HEK293 (cell line): Measurements from ENCODE around the gene DERL2.
A peak's percentile ranks its signal among the peaks of the same experiment; 100 is the strongest.

Experiments
- BCL11A ChIP-seq: fragments of 450-650 bp; formaldehyde crosslinking; IDR thresholded peaks from 2 replicates; pipeline ENCODE4 v1.5.1; 2016; ENCODE audit warnings: low read depth, missing biosample characterization, missing genetic modification characterization
- GFI1B ChIP-seq: fragments of 450-650 bp; formaldehyde crosslinking; IDR thresholded peaks from 2 replicates; pipeline ENCODE4 v1.5.1; 2016; ENCODE audit warnings: missing biosample characterization, missing genetic modification characterization
- KLF16 ChIP-seq: fragments of 450-650 bp; formaldehyde crosslinking; IDR thresholded peaks from 2 replicates; pipeline ENCODE4 v1.5.1; 2017; ENCODE audit warnings: missing biosample characterization, missing genetic modification characterization
- PRDM1 ChIP-seq: fragments of 450-650 bp; formaldehyde crosslinking; IDR thresholded peaks from 2 replicates; pipeline ENCODE4; 2016; ENCODE audit warnings: missing biosample characterization, missing genetic modification characterization
- ZBTB8A ChIP-seq: fragments of 450-650 bp; formaldehyde crosslinking; IDR thresholded peaks from 2 replicates; pipeline ENCODE4 v1.5.1; 2016; ENCODE audit warnings: missing biosample characterization, missing genetic modification characterization
- ZFP37 ChIP-seq: fragments of 450-650 bp; formaldehyde crosslinking; IDR thresholded peaks from 2 replicates; pipeline ENCODE4 v1.5.1; 2016; ENCODE audit warnings: missing biosample characterization, missing genetic modification characterization
- ZNF132 ChIP-seq: fragments of 450-650 bp; formaldehyde crosslinking; IDR thresholded peaks from 2 replicates; pipeline ENCODE4 v1.5.1; 2017; ENCODE audit warnings: missing biosample characterization, missing genetic modification characterization, borderline replicate concordance
- ZNF138 ChIP-seq: fragments of 450-650 bp; formaldehyde crosslinking; IDR thresholded peaks from 2 replicates; pipeline ENCODE4 v1.5.1; 2016; ENCODE audit warnings: missing biosample characterization, missing genetic modification characterization, borderline replicate concordance
- ZNF16 ChIP-seq: fragments of 450-650 bp; formaldehyde crosslinking; IDR thresholded peaks from 2 replicates; pipeline ENCODE4 v1.5.1; 2016; ENCODE audit warnings: low read depth, missing biosample characterization, missing genetic modification characterization
- ZNF214 ChIP-seq: fragments of 450-650 bp; formaldehyde crosslinking; IDR thresholded peaks from 2 replicates; pipeline ENCODE4 v1.5.1; 2017; ENCODE audit warnings: missing biosample characterization, mild to moderate bottlenecking, missing genetic modification characterization, borderline replicate concordance
- ZNF221 ChIP-seq: fragments of 450-650 bp; formaldehyde crosslinking; IDR thresholded peaks from 2 replicates; pipeline ENCODE4 v1.5.1; 2017; ENCODE audit warnings: missing biosample characterization, missing genetic modification characterization, borderline replicate concordance
- ZNF223 ChIP-seq: fragments of 450-650 bp; formaldehyde crosslinking; IDR thresholded peaks from 2 replicates; pipeline ENCODE4 v1.5.1; 2016; ENCODE audit warnings: missing biosample characterization, missing genetic modification characterization
- ZNF341 ChIP-seq: fragments of 450-650 bp; formaldehyde crosslinking; IDR thresholded peaks from 2 replicates; pipeline ENCODE4; 2016; ENCODE audit warnings: low read depth, missing biosample characterization, missing genetic modification characterization
- ZNF48 ChIP-seq: fragments of 450-650 bp; formaldehyde crosslinking; IDR thresholded peaks from 2 replicates; pipeline ENCODE4 v1.5.1; 2016; ENCODE audit warnings: missing biosample characterization, missing genetic modification characterization
- ZNF621 ChIP-seq: fragments of 450-650 bp; formaldehyde crosslinking; IDR thresholded peaks from 2 replicates; pipeline ENCODE4 v1.5.1; 2017; ENCODE audit warnings: missing biosample characterization, missing genetic modification characterization
- ZNF624 ChIP-seq: fragments of 450-650 bp; formaldehyde crosslinking; IDR thresholded peaks from 2 replicates; pipeline ENCODE4 v1.5.1; 2017; ENCODE audit warnings: missing biosample characterization, missing genetic modification characterization
- ZNF76 ChIP-seq: fragments of 450-650 bp; formaldehyde crosslinking; IDR thresholded peaks from 2 replicates; pipeline ENCODE4; 2016; ENCODE audit warnings: low read depth, missing biosample characterization, missing genetic modification characterization, borderline replicate concordance
- ZNF768 ChIP-seq: fragments of 450-650 bp; formaldehyde crosslinking; IDR thresholded peaks from 2 replicates; pipeline ENCODE4 v1.5.1; 2018; ENCODE audit warnings: missing biosample characterization, mild to moderate bottlenecking, missing genetic modification characterization
- ZNF792 ChIP-seq: fragments of 450-650 bp; formaldehyde crosslinking; IDR thresholded peaks from 2 replicates; pipeline ENCODE4 v1.5.1; 2016; ENCODE audit warnings: missing biosample characterization, missing genetic modification characterization
- ZSCAN16 ChIP-seq: fragments of 450-650 bp; formaldehyde crosslinking; IDR thresholded peaks from 2 replicates; pipeline ENCODE4 v1.5.1; 2016; ENCODE audit warnings: missing biosample characterization, missing genetic modification characterization
- TF ChIP-seq, protein P1 (sequence below): fragments of 450-650 bp; formaldehyde crosslinking; IDR thresholded peaks from 2 replicates; pipeline ENCODE4 v1.5.1; 2016; ENCODE audit warnings: missing biosample characterization, missing genetic modification characterization
- TF ChIP-seq, protein P2 (sequence below): fragments of 450-650 bp; formaldehyde crosslinking; IDR thresholded peaks from 2 replicates; pipeline ENCODE4 v1.5.1; 2016; ENCODE audit warnings: missing biosample characterization, missing genetic modification characterization
- TF ChIP-seq, protein P3 (sequence below): fragments of 450-650 bp; formaldehyde crosslinking; IDR thresholded peaks from 2 replicates; pipeline ENCODE4 v1.5.1; 2016; ENCODE audit warnings: missing biosample characterization, missing genetic modification characterization
- TF ChIP-seq, protein P4 (sequence below): fragments of 450-650 bp; IDR thresholded peaks from 2 replicates; pipeline ENCODE4 v1.5.1; 2018; ENCODE audit warnings: missing biosample characterization, missing genetic modification characterization
- TF ChIP-seq, protein P5 (sequence below): fragments of 450-650 bp; formaldehyde crosslinking; IDR thresholded peaks from 2 replicates; pipeline ENCODE4 v1.5.1; 2016; ENCODE audit warnings: missing biosample characterization, missing genetic modification characterization, borderline replicate concordance
- TF ChIP-seq, protein P6 (sequence below): fragments of 450-650 bp; formaldehyde crosslinking; IDR thresholded peaks from 2 replicates; pipeline ENCODE4 v1.5.1; 2016; ENCODE audit warnings: missing biosample characterization, missing genetic modification characterization, low read depth
- TF ChIP-seq, protein P7 (sequence below): fragments of 450-650 bp; formaldehyde crosslinking; IDR thresholded peaks from 2 replicates; pipeline ENCODE4 v1.5.1; 2017; ENCODE audit warnings: missing biosample characterization, missing genetic modification characterization

The DERL2 gene

DNA sequence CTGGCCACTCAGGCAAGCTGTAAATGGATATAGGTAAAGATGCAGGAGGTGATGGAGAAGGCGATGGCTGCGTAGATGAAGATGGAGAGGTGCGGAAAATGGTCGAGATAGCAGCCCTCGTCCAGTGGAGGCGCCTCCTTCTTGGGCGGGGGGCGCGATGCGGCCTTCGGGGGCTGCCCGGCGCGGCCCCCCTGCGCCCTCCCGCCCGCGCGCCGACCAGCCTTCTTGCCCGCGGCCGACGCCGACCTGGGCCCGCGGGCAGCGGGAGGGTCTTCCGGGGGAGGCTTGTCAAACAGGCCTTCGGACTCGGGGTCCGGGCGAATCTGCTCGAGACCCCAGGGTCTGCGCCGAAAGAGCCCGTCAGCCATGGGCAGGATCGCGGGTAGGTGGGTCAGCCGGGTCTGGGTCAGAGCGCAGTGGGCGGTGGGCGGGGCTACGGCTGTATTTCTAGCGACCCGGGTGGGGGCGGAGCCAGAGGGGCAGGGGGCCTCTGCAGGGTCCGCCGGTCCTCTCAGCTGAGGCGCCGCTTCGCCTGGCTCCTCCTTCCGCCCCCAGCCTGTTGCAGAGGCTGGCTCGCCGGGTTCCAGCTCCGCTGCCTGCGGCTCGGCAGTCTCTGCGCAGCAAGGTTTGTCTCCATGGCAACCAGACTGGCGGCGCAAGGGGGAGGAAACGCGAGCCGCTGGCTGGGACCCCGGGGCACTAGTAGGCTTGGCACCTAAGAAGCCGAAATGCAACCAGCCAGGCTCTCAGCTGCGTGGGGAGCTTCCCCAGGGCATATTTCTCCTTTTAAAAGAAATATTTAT is 14.8 kb upstream of the DERL2 start (continued):
- TF ChIP-seq, protein P1, sequence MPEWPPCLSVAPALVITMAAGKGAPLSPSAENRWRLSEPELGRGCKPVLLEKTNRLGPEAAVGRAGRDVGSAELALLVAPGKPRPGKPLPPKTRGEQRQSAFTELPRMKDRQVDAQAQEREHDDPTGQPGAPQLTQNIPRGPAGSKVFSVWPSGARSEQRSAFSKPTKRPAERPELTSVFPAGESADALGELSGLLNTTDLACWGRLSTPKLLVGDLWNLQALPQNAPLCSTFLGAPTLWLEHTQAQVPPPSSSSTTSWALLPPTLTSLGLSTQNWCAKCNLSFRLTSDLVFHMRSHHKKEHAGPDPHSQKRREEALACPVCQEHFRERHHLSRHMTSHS, result no peak
- no peak for TF ChIP-seq ZNF768 (tag by site-specific recombination)
- no peak for TF ChIP-seq ZNF16 (tag by site-specific recombination)
- no peak for TF ChIP-seq ZNF214 (tag by site-specific recombination)
- TF ChIP-seq ZNF132 (tag by site-specific recombination), result no peak
- no peak for TF ChIP-seq ZNF624
- TF ChIP-seq, protein P2, sequence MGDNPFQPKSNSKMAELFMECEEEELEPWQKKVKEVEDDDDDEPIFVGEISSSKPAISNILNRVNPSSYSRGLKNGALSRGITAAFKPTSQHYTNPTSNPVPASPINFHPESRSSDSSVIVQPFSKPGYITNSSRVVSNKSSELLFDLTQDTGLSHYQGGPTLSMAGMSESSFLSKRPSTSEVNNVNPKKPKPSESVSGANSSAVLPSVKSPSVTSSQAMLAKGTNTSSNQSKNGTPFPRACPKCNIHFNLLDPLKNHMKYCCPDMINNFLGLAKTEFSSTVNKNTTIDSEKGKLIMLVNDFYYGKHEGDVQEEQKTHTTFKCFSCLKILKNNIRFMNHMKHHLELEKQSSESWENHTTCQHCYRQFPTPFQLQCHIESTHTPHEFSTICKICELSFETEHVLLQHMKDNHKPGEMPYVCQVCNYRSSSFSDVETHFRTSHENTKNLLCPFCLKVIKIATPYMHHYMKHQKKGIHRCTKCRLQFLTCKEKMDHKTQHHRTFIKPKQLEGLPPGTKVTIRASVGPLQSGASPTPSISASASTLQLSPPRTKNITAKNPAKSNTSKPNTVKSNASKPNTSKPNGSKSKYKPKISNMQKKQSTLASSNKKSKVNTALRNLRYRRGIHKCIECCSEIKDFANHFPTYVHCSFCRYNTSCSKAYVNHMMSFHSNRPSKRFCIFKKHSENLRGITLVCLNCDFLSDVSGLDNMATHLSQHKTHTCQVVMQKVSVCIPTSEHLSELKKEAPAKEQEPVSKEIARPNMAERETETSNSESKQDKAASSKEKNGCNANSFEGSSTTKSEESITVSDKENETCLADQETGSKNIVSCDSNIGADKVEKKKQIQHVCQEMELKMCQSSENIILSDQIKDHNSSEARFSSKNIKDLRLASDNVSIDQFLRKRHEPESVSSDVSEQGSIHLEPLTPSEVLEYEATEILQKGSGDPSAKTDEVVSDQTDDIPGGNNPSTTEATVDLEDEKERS (tag by site-specific recombination), result no peak
- no peak for TF ChIP-seq BCL11A (tag by site-specific recombination)
- TF ChIP-seq, protein P3, sequence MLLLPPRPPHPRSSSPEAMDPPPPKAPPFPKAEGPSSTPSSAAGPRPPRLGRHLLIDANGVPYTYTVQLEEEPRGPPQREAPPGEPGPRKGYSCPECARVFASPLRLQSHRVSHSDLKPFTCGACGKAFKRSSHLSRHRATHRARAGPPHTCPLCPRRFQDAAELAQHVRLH (tag by site-specific recombination), result no peak
- 0 out of 2 replicates have a peak, but pooled peaks have one; percentile 38 for TF ChIP-seq ZBTB8A (tag by site-specific recombination)
- no peak for TF ChIP-seq ZNF341 (tag by site-specific recombination)
- peak; percentile 82 for TF ChIP-seq ZSCAN16 (tag by site-specific recombination)
- no peak for TF ChIP-seq ZFP37 (tag by site-specific recombination)
- TF ChIP-seq, protein P4, sequence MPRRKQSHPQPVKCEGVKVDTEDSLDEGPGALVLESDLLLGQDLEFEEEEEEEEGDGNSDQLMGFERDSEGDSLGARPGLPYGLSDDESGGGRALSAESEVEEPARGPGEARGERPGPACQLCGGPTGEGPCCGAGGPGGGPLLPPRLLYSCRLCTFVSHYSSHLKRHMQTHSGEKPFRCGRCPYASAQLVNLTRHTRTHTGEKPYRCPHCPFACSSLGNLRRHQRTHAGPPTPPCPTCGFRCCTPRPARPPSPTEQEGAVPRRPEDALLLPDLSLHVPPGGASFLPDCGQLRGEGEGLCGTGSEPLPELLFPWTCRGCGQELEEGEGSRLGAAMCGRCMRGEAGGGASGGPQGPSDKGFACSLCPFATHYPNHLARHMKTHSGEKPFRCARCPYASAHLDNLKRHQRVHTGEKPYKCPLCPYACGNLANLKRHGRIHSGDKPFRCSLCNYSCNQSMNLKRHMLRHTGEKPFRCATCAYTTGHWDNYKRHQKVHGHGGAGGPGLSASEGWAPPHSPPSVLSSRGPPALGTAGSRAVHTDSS (tag by site-specific recombination), result no peak
- no peak for TF ChIP-seq ZNF48
- no peak for TF ChIP-seq ZNF621
- no peak for TF ChIP-seq ZNF221 (tag by site-specific recombination)
- 0 out of 2 replicates have a peak, but pooled peaks have one; percentile 52 for TF ChIP-seq ZNF76
- no peak for TF ChIP-seq ZNF223 (tag by site-specific recombination)
- TF ChIP-seq, protein P5, sequence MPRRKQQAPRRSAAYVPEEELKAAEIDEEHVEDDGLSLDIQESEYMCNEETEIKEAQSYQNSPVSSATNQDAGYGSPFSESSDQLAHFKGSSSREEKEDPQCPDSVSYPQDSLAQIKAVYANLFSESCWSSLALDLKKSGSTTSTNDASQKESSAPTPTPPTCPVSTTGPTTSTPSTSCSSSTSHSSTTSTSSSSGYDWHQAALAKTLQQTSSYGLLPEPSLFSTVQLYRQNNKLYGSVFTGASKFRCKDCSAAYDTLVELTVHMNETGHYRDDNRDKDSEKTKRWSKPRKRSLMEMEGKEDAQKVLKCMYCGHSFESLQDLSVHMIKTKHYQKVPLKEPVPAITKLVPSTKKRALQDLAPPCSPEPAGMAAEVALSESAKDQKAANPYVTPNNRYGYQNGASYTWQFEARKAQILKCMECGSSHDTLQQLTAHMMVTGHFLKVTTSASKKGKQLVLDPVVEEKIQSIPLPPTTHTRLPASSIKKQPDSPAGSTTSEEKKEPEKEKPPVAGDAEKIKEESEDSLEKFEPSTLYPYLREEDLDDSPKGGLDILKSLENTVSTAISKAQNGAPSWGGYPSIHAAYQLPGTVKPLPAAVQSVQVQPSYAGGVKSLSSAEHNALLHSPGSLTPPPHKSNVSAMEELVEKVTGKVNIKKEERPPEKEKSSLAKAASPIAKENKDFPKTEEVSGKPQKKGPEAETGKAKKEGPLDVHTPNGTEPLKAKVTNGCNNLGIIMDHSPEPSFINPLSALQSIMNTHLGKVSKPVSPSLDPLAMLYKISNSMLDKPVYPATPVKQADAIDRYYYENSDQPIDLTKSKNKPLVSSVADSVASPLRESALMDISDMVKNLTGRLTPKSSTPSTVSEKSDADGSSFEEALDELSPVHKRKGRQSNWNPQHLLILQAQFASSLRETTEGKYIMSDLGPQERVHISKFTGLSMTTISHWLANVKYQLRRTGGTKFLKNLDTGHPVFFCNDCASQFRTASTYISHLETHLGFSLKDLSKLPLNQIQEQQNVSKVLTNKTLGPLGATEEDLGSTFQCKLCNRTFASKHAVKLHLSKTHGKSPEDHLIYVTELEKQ (tag by site-specific recombination), result no peak
- TF ChIP-seq, protein P6, sequence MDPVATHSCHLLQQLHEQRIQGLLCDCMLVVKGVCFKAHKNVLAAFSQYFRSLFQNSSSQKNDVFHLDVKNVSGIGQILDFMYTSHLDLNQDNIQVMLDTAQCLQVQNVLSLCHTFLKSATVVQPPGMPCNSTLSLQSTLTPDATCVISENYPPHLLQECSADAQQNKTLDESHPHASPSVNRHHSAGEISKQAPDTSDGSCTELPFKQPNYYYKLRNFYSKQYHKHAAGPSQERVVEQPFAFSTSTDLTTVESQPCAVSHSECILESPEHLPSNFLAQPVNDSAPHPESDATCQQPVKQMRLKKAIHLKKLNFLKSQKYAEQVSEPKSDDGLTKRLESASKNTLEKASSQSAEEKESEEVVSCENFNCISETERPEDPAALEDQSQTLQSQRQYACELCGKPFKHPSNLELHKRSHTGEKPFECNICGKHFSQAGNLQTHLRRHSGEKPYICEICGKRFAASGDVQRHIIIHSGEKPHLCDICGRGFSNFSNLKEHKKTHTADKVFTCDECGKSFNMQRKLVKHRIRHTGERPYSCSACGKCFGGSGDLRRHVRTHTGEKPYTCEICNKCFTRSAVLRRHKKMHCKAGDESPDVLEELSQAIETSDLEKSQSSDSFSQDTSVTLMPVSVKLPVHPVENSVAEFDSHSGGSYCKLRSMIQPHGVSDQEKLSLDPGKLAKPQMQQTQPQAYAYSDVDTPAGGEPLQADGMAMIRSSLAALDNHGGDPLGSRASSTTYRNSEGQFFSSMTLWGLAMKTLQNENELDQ (tag by site-specific recombination), result no peak
- TF ChIP-seq KLF16 (tag by site-specific recombination), result peak; percentile 88
- TF ChIP-seq, protein P7, sequence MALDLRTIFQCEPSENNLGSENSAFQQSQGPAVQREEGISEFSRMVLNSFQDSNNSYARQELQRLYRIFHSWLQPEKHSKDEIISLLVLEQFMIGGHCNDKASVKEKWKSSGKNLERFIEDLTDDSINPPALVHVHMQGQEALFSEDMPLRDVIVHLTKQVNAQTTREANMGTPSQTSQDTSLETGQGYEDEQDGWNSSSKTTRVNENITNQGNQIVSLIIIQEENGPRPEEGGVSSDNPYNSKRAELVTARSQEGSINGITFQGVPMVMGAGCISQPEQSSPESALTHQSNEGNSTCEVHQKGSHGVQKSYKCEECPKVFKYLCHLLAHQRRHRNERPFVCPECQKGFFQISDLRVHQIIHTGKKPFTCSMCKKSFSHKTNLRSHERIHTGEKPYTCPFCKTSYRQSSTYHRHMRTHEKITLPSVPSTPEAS (tag by site-specific recombination), result no peak
- no peak for TF ChIP-seq GFI1B
- no peak for TF ChIP-seq ZNF138
- no peak for TF ChIP-seq ZNF792 (tag by site-specific recombination)
- TF ChIP-seq PRDM1 (tag by site-specific recombination), result no peak
